PC-3 (cell line): ENCODE measurements around the gene FEV. TPM values are rescaled to one million over a fixed set of nuclear protein-coding genes. Genes with fewer than 3 reads are reported as not detected.

ENCODE experiments used
- ATAC-seq: fragments of 200-7000 bp; cut with Tn5 transposase; 2 replicates; pipeline ENCODE4 v1.9.1; 2020; ENCODE audit warnings: mild to moderate bottlenecking, moderate library complexity
- BruUV-seq: library from RNA; stranded (reverse); fragments of 400-500 nt; replicated peaks from 2 replicates; lab custom pipeline; 2021; lab: Mats Ljungman, UMichigan
- CTCF ChIA-PET: fragments of 300-600 bp; sonication (Branson Sonifier 250); formaldehyde crosslinking; loops from one replicate; lab custom pipeline; 2022; ENCODE audit warnings: antibody characterized with exemption; lab: Charles Lee
- POLR2A ChIA-PET: fragments of 300-600 bp; sonication (Branson Sonifier 250); formaldehyde crosslinking; loops from one replicate; lab custom pipeline; 2022; ENCODE audit warnings: antibody characterized with exemption; ENCODE audit not compliant: unreplicated experiment; lab: Charles Lee
- DNase-seq: peaks from one replicate; pipeline ENCODE4 v3.0.0-alpha.2; 2015
- H2AFZ ChIP-seq: fragments of 300-600 bp; sonication (generic); 2 replicates; pipeline ENCODE4 v1.6.0; 2016; ENCODE audit warnings: antibody characterized with exemption, low read length
- H3F3A ChIP-seq: fragments of 300-600 bp; sonication (generic); one replicate; pipeline ENCODE4 v1.6.0; 2017; ENCODE audit warnings: antibody characterized with exemption, low read length, control low read depth, mild to moderate bottlenecking; ENCODE audit not compliant: unreplicated experiment
- H3K27ac ChIP-seq: fragments of 300-600 bp; sonication (generic); 2 replicates; pipeline ENCODE4 v1.5.1; 2016; ENCODE audit warnings: mild to moderate bottlenecking, low read length
- H3K27me3 ChIP-seq: fragments of 300-600 bp; sonication (generic); 2 replicates; pipeline ENCODE4 v1.6.1; 2016; ENCODE audit warnings: low read length, mixed read lengths
- H3K36me3 ChIP-seq: fragments of 300-600 bp; sonication (generic); 2 replicates; pipeline ENCODE4 v1.6.1; 2016; ENCODE audit warnings: low read depth, mixed run types, low read length, mixed read lengths
- H3K4me1 ChIP-seq: fragments of 300-600 bp; sonication (generic); 2 replicates; pipeline ENCODE4 v1.5.1; 2016; ENCODE audit warnings: low read length; ENCODE audit not compliant: insufficient read depth
- H3K4me2 ChIP-seq: fragments of 300-600 bp; sonication (generic); 2 replicates; pipeline ENCODE4 v1.6.0; 2016; ENCODE audit warnings: low read length
- H3K4me3 ChIP-seq: fragments of 300-600 bp; sonication (generic); 2 replicates; pipeline ENCODE4 v1.5.1; 2016; ENCODE audit warnings: mild to moderate bottlenecking, low read length, mixed read lengths
- H3K79me2 ChIP-seq: fragments of 300-600 bp; sonication (generic); 2 replicates; pipeline ENCODE4 v1.6.1; 2017; ENCODE audit warnings: low read length, mixed read lengths
- H3K9ac ChIP-seq: fragments of 300-600 bp; sonication (generic); 2 replicates; pipeline ENCODE4 v1.6.0; 2016; ENCODE audit warnings: mild to moderate bottlenecking, low read length
- H3K9me2 ChIP-seq: fragments of 300-600 bp; sonication (generic); replicated peaks from 2 replicates; pipeline ENCODE4 v1.6.1; 2016; ENCODE audit warnings: mixed run types, low read length, mixed read lengths
- H3K9me3 ChIP-seq: fragments of 300-600 bp; sonication (generic); 2 replicates; pipeline ENCODE4 v1.6.1; 2016; ENCODE audit warnings: low read length, mixed read lengths
- H4K20me1 ChIP-seq: fragments of 300-600 bp; sonication (generic); 2 replicates; pipeline ENCODE4 v1.6.1; 2016; ENCODE audit warnings: low read length, mixed read lengths
- CTCF ChIP-seq: fragments of 300-600 bp; sonication (generic); conservative IDR thresholded peaks from 2 replicates; pipeline ENCODE4 v1.5.1; 2017; ENCODE audit warnings: antibody characterized with exemption, low read depth, mild to moderate bottlenecking, low read length
- EZH2 ChIP-seq: fragments of 300-600 bp; sonication (generic); IDR thresholded peaks from one replicate; pipeline ENCODE4 v1.6.1; 2017; ENCODE audit warnings: antibody characterized with exemption, mild to moderate bottlenecking, low read length; ENCODE audit not compliant: unreplicated experiment
- EZH2phosphoT487 ChIP-seq: fragments of 300-600 bp; sonication (generic); IDR thresholded peaks from 2 replicates; pipeline ENCODE4 v1.6.1; 2018; ENCODE audit warnings: mild to moderate bottlenecking, antibody characterized with exemption, low read length, borderline replicate concordance
- intact Hi-C: fragments of 100-400 bp; cut with micrococcal nuclease; formaldehyde crosslinking; loops from 2 replicates; pipeline ENCODE4 v1.9.0; 2023
- total RNA-seq: library from RNA; depleted of rRNA; stranded (reverse); fragments of >200 nt; gene quantifications from 2 replicates; pipeline ENCODE4 v1.2.3, GENCODE V29; 2014

FEV gene
- total RNA-seq, 1 experiment from 2014 or later = 0.07 TPM

GRCh38 chr2:219023045-219023605 lies 38.1 kb upstream of the FEV start:
- Histone ChIP-seq H3K9me2 (no peaks in the 10 kb centered on the region), H3K27ac (no peak overlapping the region), H4K20me1 (no peaks in the 10 kb centered on the region), H3K4me1 (no peaks in the 10 kb centered on the region), H2AFZ (no peak overlapping the region), H3K9ac (no peak overlapping the region), H3K4me2 (no peak overlapping the region), H3K4me3 (no peak overlapping the region), H3K79me2 (no peaks in the 10 kb centered on the region), H3K9me3 (no peaks in the 10 kb centered on the region), H3K27me3 (no peaks in the 10 kb centered on the region), H3F3A (no peaks in the 10 kb centered on the region), H3K36me3 (no peaks in the 10 kb centered on the region)
- no peak for DNase-seq
- intact Hi-C loops = no loop called here
- POLR2A ChIA-PET = no interaction called here
- no peak for ATAC-seq
- no TSS peak for BruUV-seq
- no peak for TF ChIP-seq EZH2phosphoT487
- TF ChIP-seq CTCF = no peak
- no peak for TF ChIP-seq EZH2
- CTCF ChIA-PET = no interaction called here

- POLR2A ChIA-PET = no interaction called here
- H3K9me3 ChIP-seq = no peaks in the 10 kb centered on the region
Observed at GRCh38 chr2:219022616-219023015, 37.6 kb upstream of the FEV start.

More at GRCh38 chr2:219022616-219023015, 37.6 kb upstream of the FEV start:
- CTCF ChIA-PET = no interaction called here
- no peaks in the 10 kb centered on the region for H3K9me2 ChIP-seq
- no peak overlapping the region for H3K9ac ChIP-seq
- TF ChIP-seq CTCF (no peak), EZH2 (no peak), EZH2phosphoT487 (no peak)
- no peak overlapping the region for H3K27ac ChIP-seq
- H4K20me1 ChIP-seq = no peaks in the 10 kb centered on the region
- H3K4me3 ChIP-seq = no peak overlapping the region
- H3K79me2 ChIP-seq = no peaks in the 10 kb centered on the region
- no peaks in the 10 kb centered on the region for H3K36me3 ChIP-seq
- no peak overlapping the region for H2AFZ ChIP-seq
- H3K27me3 ChIP-seq = no peaks in the 10 kb centered on the region
- no peak overlapping the region for H3K4me2 ChIP-seq
- intact Hi-C loops = no loop called here
- H3K4me1 ChIP-seq = no peaks in the 10 kb centered on the region
- no peaks in the 10 kb centered on the region for H3F3A ChIP-seq
- ATAC-seq (no peak), DNase-seq (no peak)
- BruUV-seq = no TSS peak
